PC-3 (cell line): Measurements from ENCODE around the gene TNK2.

Experiments used
- CTCF ChIP-seq: fragments of 300-600 bp; sonication (generic); conservative IDR thresholded peaks from 2 replicates; pipeline ENCODE4 v1.5.1; 2017; ENCODE audit warnings: antibody characterized with exemption, low read depth, mild to moderate bottlenecking, low read length
- EZH2 ChIP-seq: fragments of 300-600 bp; sonication (generic); IDR thresholded peaks from one replicate; pipeline ENCODE4 v1.6.1; 2017; ENCODE audit warnings: antibody characterized with exemption, mild to moderate bottlenecking, low read length; ENCODE audit not compliant: unreplicated experiment

GRCh38 chr3:195884691-195885035 lies 23.7 kb downstream of the TNK2 start:
- TF ChIP-seq CTCF = no peak
- TF ChIP-seq EZH2 = no peak
